HCT116 (cell line): ENCODE results near the gene MYH11.

Experiments used
- EZH2phosphoT487 ChIP-seq: fragments of 200-600 bp; IDR thresholded peaks from 2 replicates; pipeline ENCODE4 v1.6.1; 2018; ENCODE audit warnings: antibody characterized with exemption, borderline replicate concordance
- POLR2A ChIP-seq: IDR thresholded peaks from 2 replicates; pipeline ENCODE4 v1.7.0; 2011; ENCODE audit warnings: borderline replicate concordance; ENCODE audit not compliant: insufficient read depth, insufficient read length; ENCODE audit errors: extremely low read depth
- POLR2AphosphoS5 ChIP-seq: IDR thresholded peaks from 2 replicates; pipeline ENCODE4 v1.6.1; 2011; ENCODE audit warnings: mild to moderate bottlenecking, low read depth, low read length, moderate library complexity
- RAD21 ChIP-seq: IDR thresholded peaks from 2 replicates; pipeline ENCODE4 v1.6.1; 2012; ENCODE audit warnings: low read depth, mild to moderate bottlenecking
- ZFX ChIP-seq: fragments of 450-650 bp; IDR thresholded peaks from 2 replicates; pipeline ENCODE4 v1.6.1; 2017
- TF ChIP-seq, protein P1 (sequence below): IDR thresholded peaks from 2 replicates; pipeline ENCODE4 v1.6.1; 2011; ENCODE audit warnings: mild to moderate bottlenecking, low read length, moderate library complexity; ENCODE audit not compliant: insufficient replicate concordance; ENCODE audit errors: extremely low read depth
- TF ChIP-seq, protein P2 (sequence below), 3 experiments: fragments of 200-600 bp in 1 of 3; sonication (generic) in 1 of 3; IDR thresholded peaks in 2 of 3; conservative IDR thresholded peaks in 1 of 3; 2 replicates each; pipeline ENCODE4 v1.5.1; 2012 to 2017; ENCODE audit warnings: low read depth in 2 of 3, low read length in 2 of 3, antibody characterized with exemption in 1 of 3, borderline replicate concordance in 1 of 3, control low read depth in 1 of 3, mild to moderate bottlenecking in 1 of 3, mixed read lengths in 1 of 3, mixed run types in 1 of 3, moderate library complexity in 1 of 3; ENCODE audit not compliant: insufficient read depth in 1 of 3

DNA sequence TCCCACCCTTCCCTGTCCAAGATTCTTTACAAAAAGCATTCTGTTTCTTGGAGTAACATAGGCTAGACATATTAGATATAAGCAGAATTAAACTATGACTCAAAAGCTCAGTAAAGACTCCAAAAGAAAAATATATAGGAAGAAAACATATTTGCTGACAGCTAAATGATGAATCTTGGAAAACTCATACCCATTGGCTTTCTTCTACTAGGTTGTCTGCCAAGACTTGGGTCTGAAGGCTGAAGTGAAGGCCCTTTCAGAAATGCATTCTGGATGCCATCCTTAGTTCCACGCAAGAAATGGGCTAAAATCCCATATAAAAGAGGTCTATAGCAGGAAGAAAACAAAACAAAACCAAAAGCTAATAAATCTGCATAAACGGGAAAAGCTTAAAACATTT, 16.5 kb upstream of the MYH11 start:
- TF ChIP-seq, protein P1, sequence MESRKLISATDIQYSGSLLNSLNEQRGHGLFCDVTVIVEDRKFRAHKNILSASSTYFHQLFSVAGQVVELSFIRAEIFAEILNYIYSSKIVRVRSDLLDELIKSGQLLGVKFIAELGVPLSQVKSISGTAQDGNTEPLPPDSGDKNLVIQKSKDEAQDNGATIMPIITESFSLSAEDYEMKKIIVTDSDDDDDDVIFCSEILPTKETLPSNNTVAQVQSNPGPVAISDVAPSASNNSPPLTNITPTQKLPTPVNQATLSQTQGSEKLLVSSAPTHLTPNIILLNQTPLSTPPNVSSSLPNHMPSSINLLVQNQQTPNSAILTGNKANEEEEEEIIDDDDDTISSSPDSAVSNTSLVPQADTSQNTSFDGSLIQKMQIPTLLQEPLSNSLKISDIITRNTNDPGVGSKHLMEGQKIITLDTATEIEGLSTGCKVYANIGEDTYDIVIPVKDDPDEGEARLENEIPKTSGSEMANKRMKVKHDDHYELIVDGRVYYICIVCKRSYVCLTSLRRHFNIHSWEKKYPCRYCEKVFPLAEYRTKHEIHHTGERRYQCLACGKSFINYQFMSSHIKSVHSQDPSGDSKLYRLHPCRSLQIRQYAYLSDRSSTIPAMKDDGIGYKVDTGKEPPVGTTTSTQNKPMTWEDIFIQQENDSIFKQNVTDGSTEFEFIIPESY = no peak
- TF ChIP-seq POLR2A = no peak
- TF ChIP-seq, protein P2, sequence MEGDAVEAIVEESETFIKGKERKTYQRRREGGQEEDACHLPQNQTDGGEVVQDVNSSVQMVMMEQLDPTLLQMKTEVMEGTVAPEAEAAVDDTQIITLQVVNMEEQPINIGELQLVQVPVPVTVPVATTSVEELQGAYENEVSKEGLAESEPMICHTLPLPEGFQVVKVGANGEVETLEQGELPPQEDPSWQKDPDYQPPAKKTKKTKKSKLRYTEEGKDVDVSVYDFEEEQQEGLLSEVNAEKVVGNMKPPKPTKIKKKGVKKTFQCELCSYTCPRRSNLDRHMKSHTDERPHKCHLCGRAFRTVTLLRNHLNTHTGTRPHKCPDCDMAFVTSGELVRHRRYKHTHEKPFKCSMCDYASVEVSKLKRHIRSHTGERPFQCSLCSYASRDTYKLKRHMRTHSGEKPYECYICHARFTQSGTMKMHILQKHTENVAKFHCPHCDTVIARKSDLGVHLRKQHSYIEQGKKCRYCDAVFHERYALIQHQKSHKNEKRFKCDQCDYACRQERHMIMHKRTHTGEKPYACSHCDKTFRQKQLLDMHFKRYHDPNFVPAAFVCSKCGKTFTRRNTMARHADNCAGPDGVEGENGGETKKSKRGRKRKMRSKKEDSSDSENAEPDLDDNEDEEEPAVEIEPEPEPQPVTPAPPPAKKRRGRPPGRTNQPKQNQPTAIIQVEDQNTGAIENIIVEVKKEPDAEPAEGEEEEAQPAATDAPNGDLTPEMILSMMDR (IDR thresholded peaks at IDR 0.05 in 2 of 3, conservative IDR thresholded peaks at IDR 0.05 in 1 of 3; ENCODE audit: borderline replicate concordance in 1 of 3, insufficient read depth in 1 of 3, low read depth in 2 of 3, low read length in 2 of 3) = no peak
- no peak for TF ChIP-seq EZH2phosphoT487
- TF ChIP-seq RAD21 = no peak
- TF ChIP-seq POLR2AphosphoS5 = no peak
- TF ChIP-seq ZFX = no peak
